ENCODE results near the gene NUDT22.
"Not testable (repeated sequence)": the region's sequence is repeated elsewhere in the genome, so short reads cannot be mapped to it uniquely, and the experiment has no call there.

NUDT22 gene

GRCh38 chr11:64243236-64243854 is 17.3 kb downstream of the NUDT22 start:
- DNase-seq (ENCODE audit: low spot score), result no peak

GRCh38 chr11:64244107-64244506 is 18.0 kb downstream of the NUDT22 start:
- DNase-seq (ENCODE audit: low spot score), result no peak

- no peak for DNase-seq (ENCODE audit: low spot score)
Observed at GRCh38 chr11:64244966-64245365, 18.9 kb downstream of the NUDT22 start.

GRCh38 chr11:64245401-64245796 is 19.3 kb downstream of the NUDT22 start:
- DNase-seq (ENCODE audit: low spot score), result no peak

GRCh38 chr11:64245797-64246620 is 19.9 kb downstream of the NUDT22 start:
- DNase-seq (ENCODE audit: low spot score), result peak; percentile 88

- DNase-seq (ENCODE audit: low spot score), result not testable (repeated sequence)
Observed at GRCh38 chr11:64246621-64246870, 20.5 kb downstream of the NUDT22 start.

- peak; percentile 94 for DNase-seq (ENCODE audit: low spot score)
Observed at GRCh38 chr11:64246871-64247728, 21.0 kb downstream of the NUDT22 start, which contains the start of gene PPP1R14B. Gene PPP1R14B (minus strand): TSS chr11:64246943. CDS start chr11:64246673, 270 bp downstream.

GRCh38 chr11:64247729-64248531 is 21.9 kb downstream of the NUDT22 start:
- DNase-seq (ENCODE audit: low spot score), result no peak

- DNase-seq (ENCODE audit: low spot score), result no peak
Observed at GRCh38 chr11:64248578-64248977, 22.5 kb downstream of the NUDT22 start.

GRCh38 chr11:64249038-64249437 is 23.0 kb downstream of the NUDT22 start:
- DNase-seq (ENCODE audit: low spot score), result no peak

GRCh38 chr11:64249563-64250414 is 23.7 kb downstream of the NUDT22 start:
- DNase-seq (ENCODE audit: low spot score), result no peak

- DNase-seq (ENCODE audit: low spot score), result no peak
Observed at GRCh38 chr11:64250415-64251015, 24.4 kb downstream of the NUDT22 start.

- DNase-seq (ENCODE audit: low spot score), result peak; percentile 92
Observed at GRCh38 chr11:64251016-64251752, 25.1 kb downstream of the NUDT22 start, which contains the start of gene PLCB3. Gene PLCB3 (plus strand): TSS chr11:64251530. CDS start chr11:64251650, 120 bp downstream.

- DNase-seq (ENCODE audit: low spot score), result no peak
Observed at GRCh38 chr11:64251753-64252002, 25.6 kb downstream of the NUDT22 start.

GRCh38 chr11:64252003-64252872 is 26.2 kb downstream of the NUDT22 start:
- DNase-seq (ENCODE audit: low spot score), result peak; percentile 78

- no peak for DNase-seq (ENCODE audit: low spot score)
Observed at GRCh38 chr11:64253043-64253442, 27.0 kb downstream of the NUDT22 start.

GRCh38 chr11:64253481-64253880 is 27.4 kb downstream of the NUDT22 start:
- peak; percentile 57 for DNase-seq (ENCODE audit: low spot score)

GRCh38 chr11:64254326-64254725 is 28.3 kb downstream of the NUDT22 start:
- DNase-seq (ENCODE audit: low spot score), result no peak

Measured in AG08396 (cell line).